Measurements from ENCODE around the gene ZNF488. TPM values are rescaled to one million over a fixed set of nuclear protein-coding genes. Genes with fewer than 3 reads are reported as not detected.

ZNF488 gene
- total RNA-seq, 1 donor from 2014 or later: 0.08 TPM

DNA sequence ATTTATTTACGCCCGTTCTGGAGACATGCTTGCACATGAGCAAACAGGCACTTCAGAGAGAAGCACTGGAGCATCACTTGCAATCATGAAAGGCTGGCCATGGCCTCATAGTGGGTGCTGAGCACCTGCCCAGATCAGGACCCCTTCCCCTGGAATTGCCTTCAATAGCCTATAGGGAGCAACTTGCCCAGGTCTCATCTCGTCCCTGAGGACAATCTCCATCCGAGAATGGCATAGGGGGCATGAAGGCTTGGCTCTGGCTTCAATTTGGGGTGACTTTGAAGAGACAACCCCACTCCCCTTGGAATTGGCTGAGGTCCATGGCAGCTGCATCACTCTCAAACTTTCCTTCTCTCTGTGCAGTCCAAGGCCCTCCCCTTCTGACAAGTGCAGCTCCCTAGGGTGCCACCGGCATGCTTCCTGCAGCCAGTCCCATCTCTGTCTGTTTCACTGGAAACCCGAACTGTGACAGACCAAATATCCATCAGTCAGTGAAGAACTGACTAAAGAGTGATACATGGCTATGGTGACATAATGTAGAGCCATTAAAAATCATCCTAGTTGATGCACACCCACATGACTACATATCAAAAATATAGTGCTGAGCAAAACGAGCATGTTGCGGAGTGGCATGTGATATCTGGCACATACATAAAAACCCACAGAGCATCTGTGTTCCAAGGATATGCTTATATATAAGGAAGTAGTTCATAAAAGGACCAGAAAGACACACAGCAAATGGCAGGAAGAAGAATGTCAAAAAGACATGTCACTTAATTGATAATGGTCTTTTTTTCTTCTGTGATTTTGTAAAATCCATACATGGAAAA is 49.4 kb downstream of the ZNF488 start:
- ATAC-seq: no peak
- DNase-seq (ENCODE audit: low spot score): no peak

DNA sequence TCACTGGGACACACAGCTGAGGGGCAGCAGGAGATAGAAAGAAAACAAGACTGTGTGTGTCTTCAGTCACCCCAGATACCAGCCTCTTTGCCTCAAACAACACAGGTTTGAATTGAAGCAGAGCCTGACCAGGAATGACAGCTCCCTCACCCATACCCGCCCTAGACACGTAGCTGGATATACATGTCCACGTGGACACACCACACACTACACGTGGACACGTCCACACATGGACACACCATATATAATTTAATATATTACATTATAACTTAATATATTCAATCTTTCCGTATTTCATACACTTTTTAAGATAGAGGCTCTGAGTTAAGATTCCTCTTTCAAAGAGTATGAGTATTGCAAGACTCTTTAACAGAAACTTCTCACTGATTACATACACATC is 50.6 kb downstream of the ZNF488 start:
- no peak for DNase-seq (ENCODE audit: low spot score)
- no peak for ATAC-seq

DNA sequence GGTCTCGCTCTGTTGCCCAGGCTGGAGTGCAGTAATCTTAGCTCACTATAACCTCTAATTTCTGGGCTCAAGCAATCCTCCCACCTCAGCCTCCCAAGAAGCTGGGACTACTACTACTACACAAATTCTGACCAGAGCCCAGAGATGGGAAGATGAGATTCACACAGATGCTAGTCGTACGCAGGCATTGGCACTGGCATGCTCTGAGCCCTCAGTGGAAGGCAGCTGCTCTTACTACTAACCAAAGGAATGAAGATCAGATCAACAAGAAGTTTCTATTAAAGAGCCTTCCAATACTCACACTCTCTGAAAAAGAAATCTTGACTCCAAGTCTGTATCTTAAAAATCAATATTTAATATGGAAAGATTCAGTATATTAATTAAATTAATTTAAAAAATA is 51.1 kb downstream of the ZNF488 start:
- ATAC-seq (no peak), DNase-seq (ENCODE audit: low spot score) (no peak)

DNA sequence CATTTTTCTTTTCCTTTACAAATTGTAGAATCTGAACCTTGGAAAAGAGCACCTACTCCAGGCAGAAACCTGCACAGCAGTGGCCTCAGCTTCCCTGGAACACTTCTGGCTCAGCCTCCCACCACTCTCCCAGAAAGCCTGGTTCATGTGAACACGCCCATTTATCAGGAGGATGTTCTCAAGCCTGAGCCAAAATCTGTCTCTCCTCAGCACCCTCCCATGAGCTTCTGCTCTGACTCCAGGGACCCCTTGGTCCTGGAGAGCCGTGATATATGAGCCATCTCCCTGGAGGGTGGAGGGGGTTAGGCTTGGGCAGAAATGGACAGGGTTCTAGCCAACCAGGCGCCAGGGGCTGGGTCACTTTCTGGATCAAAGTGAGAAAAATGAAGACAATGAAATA is 51.7 kb downstream of the ZNF488 start:
- ATAC-seq (no peak), DNase-seq (ENCODE audit: low spot score) (no peak)

DNA sequence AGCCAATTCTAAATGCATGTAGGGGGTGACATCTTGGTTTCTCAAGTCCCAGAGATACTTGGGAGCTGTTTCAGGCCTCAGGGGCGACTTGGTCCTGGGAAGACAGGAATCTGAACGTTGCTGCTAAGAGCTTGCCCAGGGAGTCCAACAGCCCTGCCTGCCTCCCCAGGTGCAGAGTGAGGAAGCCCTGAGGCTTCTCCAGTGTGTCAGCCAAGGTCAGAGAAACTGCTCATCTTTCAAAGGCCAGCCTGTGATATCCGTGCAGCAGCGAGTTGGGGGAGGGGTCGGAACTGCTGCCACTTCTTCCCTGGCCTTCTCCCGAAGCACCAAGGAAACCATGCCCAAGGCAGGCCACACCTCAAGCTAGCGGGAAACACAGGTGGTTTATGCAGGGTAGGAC is 52.1 kb downstream of the ZNF488 start:
- DNase-seq (ENCODE audit: low spot score) (no peak), ATAC-seq (no peak)

DNA sequence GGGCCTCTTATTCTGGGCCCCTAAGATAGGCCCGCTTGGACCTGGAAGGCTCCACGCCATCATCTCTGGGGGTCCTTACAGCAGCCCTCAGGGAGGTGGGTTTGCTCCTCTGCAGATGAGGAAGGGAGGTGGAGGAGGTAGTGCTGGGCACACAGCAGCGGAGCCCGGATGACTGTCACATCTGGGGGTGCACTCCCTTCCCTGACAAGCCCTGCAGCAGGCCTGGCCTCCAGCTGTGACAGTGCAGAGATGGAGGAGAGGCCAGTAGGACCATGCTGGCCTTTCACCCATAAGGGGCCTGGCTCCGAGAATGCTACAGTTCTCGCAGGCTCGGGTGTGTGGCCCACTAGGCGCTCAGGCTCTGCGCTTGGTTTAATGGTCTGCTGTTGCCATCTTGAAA is 52.6 kb downstream of the ZNF488 start:
- DNase-seq (ENCODE audit: low spot score): no peak

DNA sequence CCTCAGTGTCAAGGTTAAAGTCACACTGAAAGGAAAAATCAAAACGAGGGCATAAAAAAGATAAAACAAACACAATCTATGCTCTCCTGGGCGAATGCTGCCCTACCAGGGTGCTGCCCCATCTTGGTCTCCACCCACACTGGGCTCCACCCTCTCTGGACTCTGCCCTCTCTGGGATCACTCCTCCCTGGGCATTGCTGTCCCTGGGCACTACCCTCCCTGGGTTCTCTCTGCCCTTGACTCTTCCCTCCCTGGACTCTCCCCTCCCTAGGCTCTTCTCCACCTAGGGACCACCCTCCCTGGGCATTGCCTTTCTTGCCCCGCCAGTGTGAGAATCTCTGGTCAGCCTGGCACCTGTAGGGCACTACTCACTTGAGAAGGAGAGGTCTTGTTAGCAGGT is 53.3 kb downstream of the ZNF488 start:
- ATAC-seq: peak; percentile 99

More for the DNA sequence above, 52.6 kb downstream of the ZNF488 start:
- no peak for ATAC-seq

DNA sequence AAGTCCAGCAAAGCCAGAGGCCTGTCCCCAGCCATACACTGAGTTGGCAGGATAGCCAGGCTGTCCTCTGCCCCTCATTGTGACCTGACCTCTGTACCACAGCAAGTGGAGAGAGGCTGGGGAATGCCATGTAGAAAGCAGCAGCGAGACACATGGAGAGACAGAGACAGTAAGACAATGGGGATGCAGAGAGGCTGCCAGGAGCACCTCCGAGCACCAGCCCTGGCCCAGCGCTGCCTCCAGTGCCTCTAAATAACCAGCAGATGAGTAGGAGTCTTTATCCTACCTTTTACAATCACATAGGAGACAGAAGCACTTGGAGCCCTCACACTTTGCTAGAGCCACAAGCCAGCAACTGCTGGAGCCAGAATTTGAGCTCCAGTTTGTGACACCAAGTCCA is 53.7 kb downstream of the ZNF488 start:
- peak; percentile 18 for ATAC-seq
- no peak for DNase-seq (ENCODE audit: low spot score)

More for the DNA sequence above, 53.3 kb downstream of the ZNF488 start:
- DNase-seq (ENCODE audit: low spot score): peak; percentile 85

DNA sequence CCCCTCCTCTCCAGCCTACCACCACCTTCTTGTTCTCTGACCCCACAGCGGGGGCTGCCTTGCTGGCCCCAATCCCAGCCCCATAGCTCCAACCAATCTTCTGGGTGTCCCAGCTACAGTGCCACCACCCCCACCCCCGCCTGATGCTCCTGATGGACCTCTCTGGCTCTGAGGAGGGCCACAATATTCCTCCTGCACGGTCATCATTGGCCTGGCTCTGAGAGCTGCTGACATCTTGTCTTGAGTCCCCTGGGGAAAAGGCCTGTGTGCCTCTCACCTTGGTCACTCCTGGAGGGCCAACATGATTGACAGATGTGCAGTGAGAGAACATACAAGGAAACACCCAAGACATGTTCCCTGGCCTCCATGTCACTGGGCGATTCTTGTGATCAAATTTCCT is 54.2 kb downstream of the ZNF488 start:
- DNase-seq (ENCODE audit: low spot score) (no peak), ATAC-seq (no peak)

DNA sequence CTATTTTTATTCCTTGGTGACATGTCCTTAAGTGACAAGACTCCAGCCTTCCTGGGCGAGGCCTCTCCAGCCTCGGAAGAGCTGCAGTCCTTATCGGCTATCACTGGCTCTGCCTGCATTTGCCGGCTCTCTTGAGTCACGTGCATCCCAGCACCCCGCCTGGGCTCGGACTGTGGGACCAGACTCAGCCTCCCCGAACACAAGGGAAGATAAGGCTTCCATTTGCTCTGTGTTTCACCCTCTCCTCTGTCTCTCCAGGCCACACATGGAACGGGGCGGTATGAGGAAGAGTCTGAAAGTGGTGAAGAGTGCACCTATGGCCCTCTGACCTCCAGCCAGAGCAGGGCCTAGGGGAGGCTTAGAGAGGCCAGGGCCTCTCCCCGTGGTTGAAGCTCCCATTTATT is 57.2 kb downstream of the ZNF488 start:
- DNase-seq (ENCODE audit: low spot score) (no peak), ATAC-seq (no peak)

DNA sequence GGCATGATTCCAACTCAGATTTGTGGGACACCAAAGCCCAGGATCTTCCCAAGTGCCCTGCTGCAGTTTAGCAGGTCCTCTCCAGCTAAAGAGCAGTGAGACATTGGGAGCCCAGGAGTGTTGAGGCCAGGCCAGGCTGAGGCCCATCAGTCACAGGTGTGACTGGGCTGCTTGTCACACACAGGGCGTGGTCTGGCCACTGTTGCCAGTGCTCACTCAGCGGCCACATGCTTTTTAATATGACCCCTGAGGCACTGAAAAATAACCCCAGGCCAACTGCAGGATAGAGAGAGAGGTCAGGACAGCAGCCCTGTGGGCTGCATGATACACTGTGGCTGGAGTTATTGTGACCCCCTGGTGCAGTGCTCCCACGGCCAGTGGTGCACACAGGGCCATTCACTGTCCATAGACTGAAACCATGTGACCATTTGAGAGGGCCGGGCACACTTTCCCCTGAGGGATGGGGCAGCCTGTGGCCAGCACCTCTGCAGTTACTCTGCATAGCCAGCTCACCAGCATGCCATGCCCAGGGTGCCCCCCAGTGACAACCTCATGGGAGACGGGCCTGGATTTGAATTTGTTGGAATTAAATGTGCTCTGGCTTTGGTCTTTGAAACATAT is 57.7 kb downstream of the ZNF488 start:
- no peak for ATAC-seq
- DNase-seq (ENCODE audit: low spot score): no peak

DNA sequence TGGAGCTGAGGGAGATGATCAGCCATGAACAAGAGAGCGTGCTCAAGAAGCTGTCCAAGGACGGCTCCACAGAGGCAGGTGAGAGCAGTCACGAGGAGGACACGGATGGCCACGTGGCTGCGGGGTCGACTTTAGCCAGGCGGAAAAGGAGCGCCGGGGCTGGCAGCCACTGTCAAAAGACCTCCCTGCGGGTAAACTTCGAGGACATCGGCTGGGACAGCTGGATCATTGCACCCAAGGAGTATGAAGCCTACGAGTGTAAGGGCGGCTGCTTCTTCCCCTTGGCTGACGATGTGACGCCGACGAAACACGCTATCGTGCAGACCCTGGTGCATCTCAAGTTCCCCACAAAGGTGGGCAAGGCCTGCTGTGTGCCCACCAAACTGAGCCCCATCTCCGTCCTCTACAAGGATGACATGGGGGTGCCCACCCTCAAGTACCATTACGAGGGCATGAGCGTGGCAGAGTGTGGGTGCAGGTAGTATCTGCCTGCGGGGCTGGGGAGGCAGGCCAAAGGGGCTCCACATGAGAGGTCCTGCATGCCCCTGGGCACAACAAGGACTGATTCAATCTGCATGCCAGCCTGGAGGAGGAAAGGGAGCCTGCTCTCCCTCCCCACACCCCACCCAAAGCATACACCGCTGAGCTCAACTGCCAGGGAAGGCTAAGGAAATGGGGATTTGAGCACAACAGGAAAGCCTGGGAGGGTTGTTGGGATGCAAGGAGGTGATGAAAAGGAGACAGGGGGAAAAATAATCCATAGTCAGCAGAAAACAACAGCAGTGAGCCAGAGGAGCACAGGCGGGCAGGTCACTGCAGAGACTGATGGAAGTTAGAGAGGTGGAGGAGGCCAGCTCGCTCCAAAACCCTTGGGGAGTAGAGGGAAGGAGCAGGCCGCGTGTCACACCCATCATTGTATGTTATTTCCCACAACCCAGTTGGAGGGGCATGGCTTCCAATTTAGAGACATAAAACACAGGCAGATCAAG is 58.5 kb downstream of the ZNF488 start:
- no peak for ATAC-seq
- no peak for DNase-seq (ENCODE audit: low spot score)

DNA sequence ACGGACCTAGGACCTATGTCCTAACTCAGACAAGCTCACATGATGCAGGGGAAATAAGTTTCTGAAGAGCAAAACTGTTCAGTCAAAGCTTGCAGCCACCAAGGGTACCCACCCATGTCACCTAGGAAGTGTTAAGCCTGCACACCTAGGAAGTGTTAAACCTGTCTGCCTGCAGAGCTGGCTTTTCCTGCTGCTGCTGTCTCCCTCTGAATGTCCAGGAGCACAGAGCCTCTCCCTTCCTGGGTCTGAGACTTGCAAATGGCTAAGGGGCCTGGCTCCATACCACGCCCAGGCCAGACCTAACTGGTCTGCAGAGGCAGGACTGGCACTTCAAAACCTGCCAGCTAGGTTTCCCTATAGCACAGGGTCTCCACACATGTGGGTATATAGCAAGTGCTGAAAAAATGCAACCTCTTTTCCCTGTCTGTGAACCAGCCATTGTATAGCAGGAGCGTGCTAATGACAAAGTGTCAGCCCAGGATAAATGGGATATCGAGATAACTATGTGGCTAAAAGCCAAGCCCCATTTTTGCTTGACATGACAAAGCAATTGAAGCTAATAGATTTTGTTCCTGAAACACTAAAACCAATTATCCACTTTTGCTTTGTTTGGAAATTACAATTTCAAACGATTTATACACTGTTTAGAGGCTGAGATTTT is 60.3 kb downstream of the ZNF488 start:
- DNase-seq (ENCODE audit: low spot score): no peak
- no peak for ATAC-seq

DNA sequence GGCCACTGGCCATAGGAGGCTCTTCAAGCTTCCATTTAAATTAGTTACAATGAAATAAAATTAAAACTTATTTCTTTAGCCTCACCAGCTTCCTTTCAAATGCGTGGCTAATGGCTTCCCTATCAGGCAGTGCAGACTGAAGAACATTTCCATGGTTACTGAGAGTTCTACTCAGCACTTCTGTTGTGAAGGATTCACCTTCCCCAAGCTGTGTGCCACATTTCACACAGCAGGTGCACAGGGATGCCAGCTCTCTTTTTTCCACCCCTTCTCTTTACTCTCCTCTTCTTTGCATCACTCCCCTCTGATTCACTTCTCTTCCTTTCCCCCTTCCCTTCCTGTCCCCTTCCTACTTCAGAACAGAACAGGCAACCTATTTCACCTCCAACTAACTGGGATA is 61.0 kb downstream of the ZNF488 start:
- DNase-seq (ENCODE audit: low spot score) (no peak), ATAC-seq (no peak)

DNA sequence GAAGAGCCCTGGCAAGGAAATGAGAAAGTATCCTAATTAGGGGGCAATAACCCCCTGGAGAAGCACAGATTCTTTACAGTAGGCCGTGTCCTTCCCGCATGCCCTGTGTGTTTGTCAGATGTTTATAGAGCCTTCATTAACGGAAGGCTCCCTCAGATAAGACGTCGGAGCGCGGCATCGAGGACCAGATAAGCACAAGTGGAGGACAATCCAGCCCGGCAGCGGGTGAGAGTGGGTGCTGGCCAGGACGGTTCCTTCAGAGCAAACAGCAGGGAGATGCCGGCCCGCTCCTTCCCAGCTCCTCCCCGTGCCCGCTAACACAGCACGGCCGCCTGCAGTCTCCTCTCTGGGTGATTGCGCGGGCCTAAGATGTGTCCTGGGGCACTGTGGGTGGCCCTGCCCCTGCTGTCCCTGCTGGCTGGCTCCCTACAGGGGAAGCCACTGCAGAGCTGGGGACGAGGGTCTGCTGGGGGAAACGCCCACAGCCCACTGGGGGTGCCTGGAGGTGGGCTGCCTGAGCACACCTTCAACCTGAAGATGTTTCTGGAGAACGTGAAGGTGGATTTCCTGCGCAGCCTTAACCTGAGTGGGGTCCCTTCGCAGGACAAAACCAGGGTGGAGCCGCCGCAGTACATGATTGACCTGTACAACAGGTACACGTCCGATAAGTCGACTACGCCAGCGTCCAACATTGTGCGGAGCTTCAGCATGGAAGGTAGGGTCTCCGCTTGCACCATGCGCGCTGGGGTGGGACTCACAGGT is 61.6 kb downstream of the ZNF488 start, which contains the start of gene GDF2:
Gene GDF2 (plus strand): TSS at position 155 of the 762 bp plus-strand sequence. CDS start 215 bp downstream, at position 370.
- DNase-seq (ENCODE audit: low spot score) (no peak), ATAC-seq (peak; percentile 41)

DNA sequence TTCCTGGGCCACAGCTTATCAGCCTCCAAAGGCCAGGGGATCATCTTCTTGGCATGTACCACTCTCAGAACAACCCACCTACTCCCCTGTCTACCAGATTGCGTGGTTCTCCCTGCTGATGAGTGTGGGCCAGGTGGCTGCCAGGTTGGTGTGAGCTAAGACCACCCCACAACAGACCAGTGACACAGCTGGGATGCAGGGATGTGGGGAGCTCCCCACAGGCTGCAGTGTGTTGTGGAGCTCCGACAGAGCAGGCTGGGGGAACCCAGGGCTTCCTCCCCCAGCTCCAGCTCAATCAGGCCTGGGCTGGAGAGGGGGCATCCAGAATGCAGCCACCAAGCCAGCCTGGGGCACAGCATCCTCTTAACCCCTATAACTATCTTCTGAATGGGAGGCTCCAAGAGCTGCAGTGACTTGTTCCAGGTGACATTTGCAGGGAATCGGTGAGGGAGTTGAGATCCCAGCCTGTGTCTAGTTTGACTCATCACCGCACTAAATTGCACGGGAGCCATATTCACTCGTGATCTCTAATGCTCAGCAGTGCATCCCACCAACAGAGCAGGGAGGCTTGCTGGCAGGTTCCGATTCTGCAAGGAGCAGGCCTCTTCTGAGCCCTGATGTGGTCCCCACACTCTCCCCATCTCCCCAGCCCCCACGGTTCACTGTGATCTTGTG is 62.4 kb downstream of the ZNF488 start:
- DNase-seq (ENCODE audit: low spot score) (no peak), ATAC-seq (no peak)

DNA sequence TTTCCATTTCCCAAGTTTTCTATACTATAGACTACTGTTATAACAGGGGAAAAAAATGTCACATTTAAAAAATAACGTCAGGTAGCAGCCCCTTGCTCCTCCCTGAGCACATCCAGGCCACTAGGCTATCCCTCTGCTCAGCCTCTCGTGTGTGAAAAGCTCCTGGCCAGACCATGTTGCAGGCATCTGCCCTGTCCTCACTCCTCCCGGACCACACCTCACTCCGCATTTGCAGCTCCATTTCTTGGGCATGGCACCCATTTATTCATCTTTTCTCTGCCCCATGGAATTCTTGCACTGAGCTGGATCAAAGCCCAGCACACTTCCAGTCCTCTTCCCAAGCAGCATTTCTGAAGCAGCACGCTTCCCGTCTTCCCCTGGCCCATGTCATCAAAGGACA is 63.3 kb downstream of the ZNF488 start:
- ATAC-seq (no peak), DNase-seq (ENCODE audit: low spot score) (no peak)

DNA sequence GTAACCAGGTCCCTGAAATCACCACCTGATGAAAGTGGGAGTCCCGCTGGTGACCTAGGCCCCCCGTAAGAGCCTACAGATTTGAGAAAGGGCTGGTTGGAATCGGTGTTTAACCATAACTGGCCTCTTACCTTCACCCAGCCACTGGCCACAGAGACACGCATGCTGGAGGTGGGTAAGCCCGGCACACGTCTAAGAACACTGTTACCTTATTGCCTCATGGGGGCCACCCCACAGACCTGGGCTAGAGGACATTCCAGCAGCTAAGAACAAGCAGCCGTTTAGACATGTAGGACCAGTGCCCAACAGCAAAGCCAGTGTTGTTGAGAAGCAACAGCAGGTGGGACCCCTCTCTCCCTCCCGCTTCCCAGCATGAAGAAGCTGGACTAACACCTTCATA is 64.3 kb downstream of the ZNF488 start:
- no peak for DNase-seq (ENCODE audit: low spot score)
- ATAC-seq: no peak

DNA sequence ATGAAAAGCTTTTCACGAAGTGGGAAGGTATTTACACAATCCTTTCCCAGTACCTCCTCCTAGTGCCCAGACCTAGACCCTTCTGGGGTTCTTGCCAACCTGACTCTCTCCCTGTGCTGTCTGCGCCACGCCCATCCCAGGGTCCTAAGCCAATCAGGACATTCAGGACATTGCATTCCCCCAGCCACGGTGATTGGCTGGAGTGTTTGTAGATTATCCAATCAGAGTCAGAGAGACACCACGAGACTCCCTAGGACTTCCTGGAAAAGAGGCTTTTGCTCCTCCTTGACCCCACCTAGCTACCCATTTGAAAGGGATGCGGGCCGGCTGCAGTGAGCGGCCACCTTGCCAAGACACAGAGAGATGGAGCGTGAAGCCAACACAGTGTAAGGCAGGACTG is 65.4 kb downstream of the ZNF488 start:
- no peak for DNase-seq (ENCODE audit: low spot score)
- no peak for ATAC-seq

Measured in left lobe of liver (tissue), 2 donors.